ENCODE data around the gene CACUL1. TPM values are rescaled to one million over a fixed set of nuclear protein-coding genes. Genes with fewer than 3 reads are reported as not detected.
"Not testable (repeated sequence)": the region's sequence is repeated elsewhere in the genome, so short reads cannot be mapped to it uniquely, and the experiment has no call there.

The CACUL1 gene
- total RNA-seq, 1 donor from 2014 or later, result 30.1 TPM

DNA sequence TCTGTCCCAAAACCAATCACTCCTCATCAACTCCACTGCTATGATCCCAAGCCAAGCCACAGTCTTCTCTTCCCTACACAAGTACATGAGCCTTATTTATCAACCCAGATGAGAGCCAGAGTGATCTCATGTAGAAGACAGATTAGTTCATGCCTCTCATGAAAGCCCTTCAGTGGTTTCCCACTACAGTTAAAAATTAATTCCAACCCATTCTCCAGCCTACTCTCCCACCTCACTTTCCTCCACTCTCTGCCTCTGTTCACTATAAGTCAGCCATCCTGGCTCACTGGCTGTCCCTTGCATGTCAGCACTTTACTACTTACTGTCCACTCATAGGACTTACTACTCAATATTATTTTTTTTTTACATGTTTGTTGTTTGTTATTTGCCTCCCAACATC, 67.3 kb downstream of the CACUL1 start:
- no peak for DNase-seq (ENCODE audit: low spot score)
- Mint-ChIP-seq H3K4me1 (ENCODE audit: low read depth) (peaks cover 4% of the 10 kb centered on the region), H3K9me3 (no peaks in the 10 kb centered on the region), H3K27ac (no peak overlapping the region), H3K36me3 (ENCODE audit: low read depth) (peaks cover 23% of the 10 kb centered on the region), H3K4me3 (no peak overlapping the region), H3K27me3 (ENCODE audit: insufficient read depth) (no peaks in the 10 kb centered on the region)
- intact Hi-C loops (cut with micrococcal nuclease), result no loop called here

DNA sequence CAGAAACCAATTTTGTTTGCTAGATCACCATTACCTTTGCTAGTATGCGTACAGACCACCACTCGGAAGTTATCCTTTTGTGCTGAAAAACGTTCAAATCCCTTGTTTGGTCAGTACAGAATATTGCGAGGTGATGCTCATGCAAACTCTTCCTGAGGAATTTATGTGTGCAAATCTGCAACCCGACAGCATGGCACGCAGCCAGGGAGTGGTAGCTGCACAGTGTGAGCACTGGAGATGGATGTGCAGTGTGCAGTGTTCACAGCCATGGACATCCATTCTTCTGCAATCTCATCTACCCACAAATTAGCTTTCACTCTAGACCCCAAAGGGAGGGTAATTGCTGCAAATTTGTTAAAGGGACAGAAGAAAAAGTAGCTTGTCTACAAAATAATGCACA, 72.2 kb downstream of the CACUL1 start:
- intact Hi-C loops (cut with micrococcal nuclease), result no loop called here
- no peak overlapping the region for H3K27ac Mint-ChIP-seq
- peaks cover 11% of the 10 kb centered on the region for H3K36me3 Mint-ChIP-seq (ENCODE audit: low read depth)
- no peaks in the 10 kb centered on the region for H3K9me3 Mint-ChIP-seq
- DNase-seq (ENCODE audit: low spot score), result no peak
- no peak overlapping the region for H3K4me3 Mint-ChIP-seq
- H3K27me3 Mint-ChIP-seq (ENCODE audit: insufficient read depth), result no peaks in the 10 kb centered on the region
- H3K4me1 Mint-ChIP-seq (ENCODE audit: low read depth), result peaks cover 4% of the 10 kb centered on the region

DNA sequence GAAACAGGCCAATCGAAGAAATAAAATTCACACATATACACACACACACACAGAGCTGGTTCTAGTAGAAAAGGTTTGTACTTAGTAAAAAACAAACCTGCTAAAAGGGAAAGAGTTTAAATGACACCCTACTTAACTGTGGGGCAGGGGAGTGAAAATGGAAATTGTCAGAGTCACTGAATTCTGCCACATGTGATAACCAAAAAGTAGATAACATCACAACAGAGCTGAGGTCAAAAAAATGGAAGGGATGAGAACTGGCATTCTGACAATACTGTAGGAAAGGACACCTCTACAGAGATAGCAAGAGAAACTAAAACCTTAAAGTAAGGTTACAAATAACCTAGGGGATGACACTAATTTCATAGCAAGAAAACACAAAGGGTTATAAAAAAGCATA, 74.6 kb downstream of the CACUL1 start:
- intact Hi-C loops (cut with micrococcal nuclease), result no loop called here
- Mint-ChIP-seq H3K27ac (no peak overlapping the region), H3K9me3 (no peaks in the 10 kb centered on the region), H3K36me3 (ENCODE audit: low read depth) (peaks cover 3% of the 10 kb centered on the region), H3K27me3 (ENCODE audit: insufficient read depth) (no peaks in the 10 kb centered on the region), H3K4me1 (ENCODE audit: low read depth) (no peaks in the 10 kb centered on the region), H3K4me3 (no peak overlapping the region)
- no peak for DNase-seq (ENCODE audit: low spot score)

DNA sequence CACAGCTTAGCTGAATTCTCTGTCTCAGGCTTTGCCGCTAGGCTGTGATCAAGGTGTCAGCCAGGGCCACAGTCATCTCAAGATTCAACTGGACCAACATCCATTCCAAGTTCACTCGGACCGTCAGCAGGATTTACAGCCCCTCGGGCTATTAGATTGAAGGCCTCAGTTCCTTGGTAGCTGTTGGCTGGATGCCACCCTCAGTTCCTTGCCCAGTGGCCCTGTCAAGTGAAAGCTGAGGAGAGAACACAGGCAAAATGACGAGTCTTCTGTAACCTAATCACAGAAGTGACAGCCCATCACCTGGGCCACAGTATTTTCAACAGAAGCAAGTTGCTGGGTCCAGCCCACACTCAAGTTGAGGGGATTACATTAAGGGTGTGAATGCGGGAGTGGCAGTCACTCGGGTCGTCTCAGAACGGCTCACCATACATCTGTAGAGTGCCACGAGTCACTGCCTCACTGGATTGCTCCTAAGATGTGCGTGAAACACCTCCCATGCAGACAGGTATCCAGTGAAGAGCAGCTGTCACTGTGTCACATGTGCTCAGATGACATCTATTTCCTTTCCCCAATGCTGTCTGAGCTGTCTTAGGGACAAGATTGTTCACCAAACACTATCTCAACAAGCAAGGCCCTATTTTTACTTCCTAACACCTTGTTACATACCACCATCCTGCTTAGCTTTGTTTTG, 80.4 kb downstream of the CACUL1 start:
- Mint-ChIP-seq H3K36me3 (ENCODE audit: low read depth) (peaks cover 10% of the 10 kb centered on the region), H3K9me3 (no peaks in the 10 kb centered on the region), H3K4me1 (ENCODE audit: low read depth) (no peaks in the 10 kb centered on the region), H3K27ac (no peak overlapping the region), H3K4me3 (no peak overlapping the region), H3K27me3 (ENCODE audit: insufficient read depth) (no peaks in the 10 kb centered on the region)
- intact Hi-C loops (cut with micrococcal nuclease), result no loop called here
- no peak for DNase-seq (ENCODE audit: low spot score)

DNA sequence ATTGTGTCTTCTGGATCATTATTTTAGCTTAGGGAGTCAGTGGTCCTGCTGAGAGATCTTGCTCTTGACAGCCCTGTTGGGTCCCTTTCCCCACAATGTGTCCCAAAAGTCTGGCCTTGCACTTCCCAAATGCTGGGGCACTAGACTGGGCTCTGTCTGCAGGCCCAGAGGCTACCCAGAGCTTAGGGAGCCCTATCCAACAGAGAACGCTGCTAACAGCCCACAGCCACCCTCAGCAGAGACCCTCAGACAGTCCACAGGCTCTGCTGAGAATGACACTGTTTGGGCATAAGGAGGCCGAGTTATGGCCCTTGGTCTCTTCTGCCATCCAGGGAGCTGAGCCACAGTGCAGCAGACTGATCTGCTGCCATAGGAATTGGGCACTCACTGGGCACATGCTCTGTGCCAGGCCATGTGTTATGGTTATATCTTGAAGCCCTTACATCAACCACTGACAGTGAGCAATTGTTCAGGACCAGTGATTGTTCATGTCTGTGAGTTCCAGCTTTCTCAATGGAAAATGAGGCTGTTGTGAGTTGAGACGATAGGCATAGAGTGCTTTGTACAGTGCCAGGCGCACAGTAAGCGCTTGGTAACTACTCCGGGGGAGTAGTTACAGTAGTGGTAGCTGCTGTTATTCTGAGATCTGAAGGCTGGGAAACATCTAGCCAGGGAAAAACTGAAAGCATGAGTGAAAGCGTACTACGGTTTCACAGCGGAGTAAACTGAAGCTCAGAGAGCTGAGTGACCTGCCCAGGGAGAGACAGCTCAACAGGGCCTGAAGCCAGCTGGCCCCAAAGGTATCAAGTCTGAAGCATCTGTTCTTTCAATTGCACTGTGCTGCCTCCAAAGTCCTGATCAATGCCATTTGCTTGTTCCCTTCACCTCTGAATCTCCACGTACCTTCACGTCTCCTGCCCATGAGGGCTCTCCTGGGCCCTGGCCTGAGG, 81.7 kb downstream of the CACUL1 start:
- H3K9me3 Mint-ChIP-seq, result no peaks in the 10 kb centered on the region
- no peak for DNase-seq (ENCODE audit: low spot score)
- intact Hi-C loops (cut with micrococcal nuclease), result no loop called here
- H3K4me3 Mint-ChIP-seq, result no peak overlapping the region
- no peaks in the 10 kb centered on the region for H3K4me1 Mint-ChIP-seq (ENCODE audit: low read depth)
- no peaks in the 10 kb centered on the region for H3K27me3 Mint-ChIP-seq (ENCODE audit: insufficient read depth)
- H3K36me3 Mint-ChIP-seq (ENCODE audit: low read depth), result peaks cover 10% of the 10 kb centered on the region
- no peak overlapping the region for H3K27ac Mint-ChIP-seq

DNA sequence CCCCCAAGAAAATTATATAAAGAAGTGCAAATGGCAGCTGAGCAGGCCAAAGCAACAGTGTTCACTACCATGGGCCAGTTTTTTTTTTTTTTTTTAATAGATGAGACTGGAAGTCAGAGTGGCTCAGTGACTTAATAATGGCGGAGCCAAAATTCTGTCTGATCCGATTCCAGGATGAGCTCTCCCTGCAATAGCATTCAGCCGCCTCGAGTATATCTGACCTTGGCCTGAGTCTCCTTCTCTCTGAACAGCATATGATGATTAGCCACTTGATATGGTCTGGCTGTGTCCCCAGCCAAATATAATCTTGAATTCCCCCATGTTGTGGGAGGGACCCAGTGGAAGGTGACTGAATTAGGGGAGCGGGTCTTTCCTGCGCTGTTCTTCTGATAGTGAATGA, 82.6 kb downstream of the CACUL1 start:
- Mint-ChIP-seq H3K27ac (no peak overlapping the region), H3K36me3 (ENCODE audit: low read depth) (peaks cover 10% of the 10 kb centered on the region), H3K4me3 (no peak overlapping the region), H3K9me3 (no peaks in the 10 kb centered on the region), H3K27me3 (ENCODE audit: insufficient read depth) (no peaks in the 10 kb centered on the region), H3K4me1 (ENCODE audit: low read depth) (no peaks in the 10 kb centered on the region)
- no peak for DNase-seq (ENCODE audit: low spot score)
- intact Hi-C loops (cut with micrococcal nuclease), result no loop called here

DNA sequence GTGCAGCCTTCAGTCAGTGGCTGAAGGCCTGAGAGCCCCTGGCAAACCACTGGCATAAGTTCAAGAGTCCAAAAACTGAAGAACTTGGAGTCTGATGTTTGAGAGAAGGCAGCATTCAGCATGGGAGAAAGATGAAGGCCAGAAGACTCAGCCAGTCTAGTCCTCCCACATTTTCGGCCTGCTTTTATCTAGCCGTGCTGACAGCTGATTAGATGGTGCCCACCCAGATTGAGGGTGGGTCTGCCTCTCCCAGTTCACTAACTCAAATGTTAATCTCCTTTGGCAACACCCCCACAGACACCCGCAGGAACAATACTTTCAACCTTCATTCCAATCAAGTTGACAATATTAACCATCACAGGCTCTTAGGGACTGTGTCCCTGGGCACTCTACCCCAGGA, 83.5 kb downstream of the CACUL1 start:
- H3K27me3 Mint-ChIP-seq (ENCODE audit: insufficient read depth); H3K27ac Mint-ChIP-seq; H3K36me3 Mint-ChIP-seq (ENCODE audit: low read depth); DNase-seq (ENCODE audit: low spot score); H3K9me3 Mint-ChIP-seq; intact Hi-C loops (cut with micrococcal nuclease); H3K4me3 Mint-ChIP-seq; H3K4me1 Mint-ChIP-seq (ENCODE audit: low read depth): not testable (repeated sequence)

DNA sequence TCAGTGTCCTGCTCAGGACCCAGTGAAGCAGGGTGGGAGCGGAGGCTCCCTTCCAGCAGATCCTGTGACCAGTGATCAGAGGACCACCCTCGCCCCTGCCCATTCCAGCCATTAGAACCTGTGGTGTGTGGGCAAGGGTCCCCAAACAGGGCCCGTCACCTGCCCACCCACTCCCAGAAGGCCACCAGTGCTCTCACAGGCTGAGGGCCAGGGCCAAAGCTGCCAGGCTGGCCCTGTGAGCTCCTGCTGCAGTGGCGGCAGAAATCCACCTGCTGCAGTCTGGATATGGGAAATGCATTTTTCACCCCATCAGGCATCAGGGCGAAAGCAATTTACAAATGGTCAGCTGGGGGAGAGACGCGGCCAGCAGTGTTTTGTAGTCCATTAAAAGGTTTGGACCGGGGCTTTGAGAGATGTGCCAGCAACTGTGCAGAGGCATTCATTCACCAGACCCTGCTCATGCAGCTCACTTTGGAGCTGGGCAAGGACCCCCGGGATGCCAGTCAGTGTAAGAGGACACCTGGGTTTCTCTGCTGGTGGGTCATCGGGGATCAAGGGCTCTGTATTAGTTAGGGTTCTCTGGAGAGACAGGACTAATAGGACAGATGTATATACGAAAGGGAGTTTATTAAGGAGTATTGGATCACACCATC, 84.2 kb downstream of the CACUL1 start:
- H3K36me3 Mint-ChIP-seq (ENCODE audit: low read depth), result peaks cover 10% of the 10 kb centered on the region
- no peaks in the 10 kb centered on the region for H3K9me3 Mint-ChIP-seq
- H3K4me1 Mint-ChIP-seq (ENCODE audit: low read depth), result no peaks in the 10 kb centered on the region
- intact Hi-C loops (cut with micrococcal nuclease), result no loop called here
- no peak overlapping the region for H3K4me3 Mint-ChIP-seq
- DNase-seq (ENCODE audit: low spot score), result no peak
- no peak overlapping the region for H3K27ac Mint-ChIP-seq
- no peaks in the 10 kb centered on the region for H3K27me3 Mint-ChIP-seq (ENCODE audit: insufficient read depth)

DNA sequence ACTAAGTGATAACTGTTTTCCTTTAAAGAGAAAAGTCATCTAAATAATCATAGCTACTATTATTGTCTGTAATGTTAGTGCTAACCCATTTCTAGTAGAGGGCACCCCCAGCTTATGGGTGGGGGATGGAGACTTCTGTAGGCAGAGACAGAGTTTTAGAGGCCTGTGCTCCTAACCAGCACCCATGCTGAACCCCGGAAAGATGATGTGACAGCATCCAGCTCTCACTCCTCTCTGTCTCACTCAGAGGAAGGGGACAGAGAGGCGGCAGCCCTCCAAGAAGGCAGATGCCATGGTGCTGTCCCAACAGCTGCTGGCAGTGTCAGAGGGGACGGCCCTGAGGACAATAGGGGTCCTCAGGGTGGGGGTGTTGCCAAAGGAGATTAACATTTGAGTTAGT, 84.9 kb downstream of the CACUL1 start:
- H3K9me3 Mint-ChIP-seq, result no peaks in the 10 kb centered on the region
- no peak overlapping the region for H3K27ac Mint-ChIP-seq
- no peaks in the 10 kb centered on the region for H3K4me1 Mint-ChIP-seq (ENCODE audit: low read depth)
- no peaks in the 10 kb centered on the region for H3K27me3 Mint-ChIP-seq (ENCODE audit: insufficient read depth)
- DNase-seq (ENCODE audit: low spot score), result no peak
- peaks cover 10% of the 10 kb centered on the region for H3K36me3 Mint-ChIP-seq (ENCODE audit: low read depth)
- no peak overlapping the region for H3K4me3 Mint-ChIP-seq
- intact Hi-C loops (cut with micrococcal nuclease), result no loop called here

DNA sequence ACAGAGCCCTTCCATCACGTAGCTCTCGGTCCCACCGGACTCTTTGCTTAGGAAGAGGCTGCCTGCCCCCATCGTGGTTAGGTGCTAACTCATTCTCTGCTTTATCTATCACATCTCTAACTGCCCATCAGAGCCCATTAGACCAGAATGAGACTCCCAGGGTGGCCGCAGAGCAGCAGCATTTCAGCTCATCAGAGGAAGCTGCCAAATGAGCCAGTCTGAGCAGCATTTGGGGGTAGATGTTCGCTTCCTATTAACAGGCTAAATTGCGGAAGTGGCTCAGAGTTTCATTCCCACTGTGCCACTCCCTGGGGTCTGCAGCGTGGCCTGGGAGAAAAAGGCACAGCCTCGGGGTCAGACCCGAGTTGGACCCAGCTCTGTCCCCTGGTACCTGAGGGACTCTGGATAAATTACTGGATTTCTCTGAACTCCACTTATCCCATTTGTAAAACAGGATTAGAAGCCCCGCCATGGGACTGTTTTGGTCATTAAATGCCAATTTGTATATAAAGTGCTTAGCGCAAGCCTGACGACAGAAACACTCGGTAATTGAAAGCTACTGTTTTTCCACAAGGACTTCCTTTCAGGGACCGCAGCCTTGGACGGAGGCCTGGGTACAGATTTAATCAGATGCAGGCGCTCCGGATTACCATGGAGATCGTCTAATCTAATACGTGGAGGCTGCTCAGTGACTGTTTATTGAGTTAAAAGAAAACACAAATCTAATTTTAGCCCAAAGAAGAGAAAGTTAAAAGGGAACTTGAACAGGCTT, 85.6 kb downstream of the CACUL1 start:
- no peaks in the 10 kb centered on the region for H3K9me3 Mint-ChIP-seq
- H3K4me3 Mint-ChIP-seq, result no peak overlapping the region
- intact Hi-C loops (cut with micrococcal nuclease), result no loop called here
- no peaks in the 10 kb centered on the region for H3K27me3 Mint-ChIP-seq (ENCODE audit: insufficient read depth)
- no peaks in the 10 kb centered on the region for H3K4me1 Mint-ChIP-seq (ENCODE audit: low read depth)
- H3K36me3 Mint-ChIP-seq (ENCODE audit: low read depth), result peaks cover 10% of the 10 kb centered on the region
- no peak for DNase-seq (ENCODE audit: low spot score)
- H3K27ac Mint-ChIP-seq, result no peak overlapping the region

DNA sequence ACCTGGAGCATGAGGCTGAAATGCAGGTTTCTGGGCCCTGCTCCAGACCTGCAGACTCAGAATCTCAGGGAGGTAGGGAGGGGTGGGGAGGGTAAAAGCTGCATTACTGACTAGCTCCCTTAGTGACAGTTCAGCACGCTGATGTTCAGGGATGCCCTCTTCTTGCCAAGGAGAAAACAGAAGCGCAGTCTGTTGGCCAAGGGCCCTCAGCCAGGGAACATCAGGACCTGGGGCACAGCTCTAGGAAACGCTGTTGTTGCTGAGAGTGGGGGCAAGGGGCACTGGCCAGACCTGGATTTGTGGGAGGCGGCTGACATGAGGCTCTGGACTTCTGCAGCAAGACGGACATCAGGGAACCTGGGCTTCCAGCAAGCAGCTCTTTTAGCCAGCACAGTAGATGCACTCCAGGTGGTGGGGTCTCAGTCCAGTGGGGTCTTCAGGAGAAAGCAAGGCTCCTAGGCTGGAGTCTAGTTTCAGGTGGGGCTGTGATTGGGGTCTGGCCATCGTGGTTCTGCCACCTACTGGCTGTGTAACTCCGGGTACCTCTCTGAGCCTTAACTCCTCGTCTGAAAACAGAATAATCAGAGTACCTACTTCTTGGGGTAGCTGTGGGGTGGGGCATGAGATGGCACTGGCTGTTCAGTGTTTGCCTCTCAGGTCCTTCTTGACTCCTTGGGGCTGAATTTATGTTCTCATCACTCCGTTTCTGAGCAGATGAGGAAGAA, 86.4 kb downstream of the CACUL1 start:
- Mint-ChIP-seq H3K4me1 (ENCODE audit: low read depth) (no peaks in the 10 kb centered on the region), H3K4me3 (no peak overlapping the region), H3K27me3 (ENCODE audit: insufficient read depth) (no peaks in the 10 kb centered on the region), H3K9me3 (no peaks in the 10 kb centered on the region), H3K36me3 (ENCODE audit: low read depth) (peaks cover 4% of the 10 kb centered on the region), H3K27ac (no peak overlapping the region)
- intact Hi-C loops (cut with micrococcal nuclease), result no loop called here
- no peak for DNase-seq (ENCODE audit: low spot score)

DNA sequence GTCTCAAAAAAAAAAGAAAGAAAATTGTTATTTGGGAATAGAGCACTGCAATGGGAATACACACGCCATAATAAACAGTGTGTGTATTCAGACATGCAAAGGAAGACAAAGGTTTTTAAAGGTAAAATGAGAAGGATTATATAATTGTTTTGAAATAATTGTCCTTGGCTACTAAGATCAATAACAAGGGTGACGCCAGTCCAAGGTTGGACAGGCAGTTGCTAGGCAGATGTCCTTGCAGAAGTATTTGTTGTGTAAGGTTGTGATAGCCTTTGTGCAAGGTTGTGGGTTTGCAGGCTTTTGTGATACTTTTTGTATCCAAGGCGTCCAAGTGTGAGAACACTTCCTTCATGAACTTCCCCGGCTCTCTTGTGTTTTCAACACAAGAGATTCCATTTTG, 87.0 kb downstream of the CACUL1 start:
- Mint-ChIP-seq H3K4me3 (no peak overlapping the region), H3K4me1 (ENCODE audit: low read depth) (no peaks in the 10 kb centered on the region), H3K27ac (no peak overlapping the region), H3K27me3 (ENCODE audit: insufficient read depth) (no peaks in the 10 kb centered on the region), H3K36me3 (ENCODE audit: low read depth) (no peaks in the 10 kb centered on the region), H3K9me3 (no peaks in the 10 kb centered on the region)
- intact Hi-C loops (cut with micrococcal nuclease), result no loop called here
- no peak for DNase-seq (ENCODE audit: low spot score)
